COR-L47 (cell line): ENCODE data around the gene SPHKAP.
"Not testable (repeated sequence)": the region's sequence is repeated elsewhere in the genome, so short reads cannot be mapped to it uniquely, and the experiment has no call there.

Experiments used
- DNase-seq: peaks from one replicate; lab custom pipeline; 2025; lab: John Stamatoyannopoulos, UW

SPHKAP gene

GRCh38 chr2:228181098-228182019 lies at the start of gene SPHKAP:
Gene SPHKAP, minus strand, starts transcription at chr2:228181687. Its CDS starts 89 bp downstream, at chr2:228181598.
- DNase-seq, result no peak

- no peak for DNase-seq
These were observed 46.0 kb upstream of the SPHKAP start for GRCh38 chr2:228227466-228227865.

GRCh38 chr2:228224410-228224809 lies 42.9 kb upstream of the SPHKAP start:
- no peak for DNase-seq

GRCh38 chr2:228218593-228218992 lies 37.1 kb upstream of the SPHKAP start:
- DNase-seq, result not testable (repeated sequence)

GRCh38 chr2:228197504-228197903 lies 16.0 kb upstream of the SPHKAP start:
- no peak for DNase-seq

GRCh38 chr2:228180181-228181097 lies 1.0 kb downstream of the SPHKAP start:
- no peak for DNase-seq

GRCh38 chr2:228167290-228167689 lies 14.2 kb downstream of the SPHKAP start:
- DNase-seq, result no peak

- DNase-seq, result no peak
These were observed 16.8 kb downstream of the SPHKAP start for GRCh38 chr2:228164718-228165117.

- no peak for DNase-seq
These were observed 23.6 kb downstream of the SPHKAP start for GRCh38 chr2:228157841-228158240.

- DNase-seq, result no peak
These were observed 36.5 kb downstream of the SPHKAP start for GRCh38 chr2:228144961-228145360.

GRCh38 chr2:228140934-228141528 lies 40.5 kb downstream of the SPHKAP start:
- DNase-seq, result no peak

- DNase-seq, result no peak
These were observed 45.5 kb downstream of the SPHKAP start for GRCh38 chr2:228136027-228136426.

GRCh38 chr2:228135300-228135699 lies 46.2 kb downstream of the SPHKAP start:
- no peak for DNase-seq

- DNase-seq, result no peak
These were observed 49.7 kb downstream of the SPHKAP start for GRCh38 chr2:228131833-228132232.

- DNase-seq, result no peak
These were observed 55.1 kb downstream of the SPHKAP start for GRCh38 chr2:228126401-228126800.

- DNase-seq, result no peak
These were observed 62.5 kb downstream of the SPHKAP start for GRCh38 chr2:228118940-228119339.

GRCh38 chr2:228107846-228108245 lies 73.6 kb downstream of the SPHKAP start:
- DNase-seq, result no peak

- no peak for DNase-seq
These were observed 75.8 kb downstream of the SPHKAP start for GRCh38 chr2:228105526-228106250.

GRCh38 chr2:228104215-228104614 lies 77.3 kb downstream of the SPHKAP start:
- no peak for DNase-seq

GRCh38 chr2:228103379-228103778 lies 78.1 kb downstream of the SPHKAP start:
- DNase-seq, result no peak

- DNase-seq, result no peak
These were observed 78.5 kb downstream of the SPHKAP start for GRCh38 chr2:228102949-228103348.
